HFFc6 (cell line): ENCODE data around the gene KIRREL3. TPM values are rescaled to one million over a fixed set of nuclear protein-coding genes. Genes with fewer than 3 reads are reported as not detected.

ENCODE experiments used
- DNase-seq: peaks from one replicate; pipeline ENCODE4 v3.0.0-alpha.2; 2018
- H3K27ac Mint-ChIP-seq: 2 replicates; pipeline ENCODE4 v1.8.0; 2020; ENCODE audit warnings: mild to moderate bottlenecking, mixed read lengths
- H3K27me3 Mint-ChIP-seq: 2 replicates; pipeline ENCODE4 v1.8.0; 2021; ENCODE audit warnings: mild to moderate bottlenecking, moderate library complexity, mixed read lengths; ENCODE audit not compliant: insufficient read depth
- H3K36me3 Mint-ChIP-seq: 2 replicates; pipeline ENCODE4 v1.8.0; 2021; ENCODE audit warnings: low read depth, mixed read lengths
- H3K4me1 Mint-ChIP-seq: 2 replicates; pipeline ENCODE4 v1.8.0; 2020; ENCODE audit warnings: low read depth, mixed read lengths
- H3K4me3 Mint-ChIP-seq: 2 replicates; pipeline ENCODE4 v1.8.0; 2020; ENCODE audit warnings: mild to moderate bottlenecking, moderate library complexity, mixed read lengths
- H3K9me3 Mint-ChIP-seq: 2 replicates; pipeline ENCODE4 v1.8.0; 2020; ENCODE audit warnings: mild to moderate bottlenecking, mixed read lengths
- total RNA-seq, 6 experiments: library from RNA; stranded (reverse); fragmentation: NEBNext Ultra II Directional; extraction: Animal tissue kit (Norgen Biotek cat#: 25700); gene quantifications; 2 replicates in 1 of 6; 3 replicates in 5 of 6; pipeline ENCODE4 v1.2.3, GENCODE V29; 2021
- TF ChIP-seq, protein P1 (sequence below): fragments of 200-600 bp; sonication (generic); IDR thresholded peaks from 2 replicates; pipeline ENCODE4 v1.5.0; 2021; ENCODE audit warnings: antibody characterized with exemption, mild to moderate bottlenecking

Gene KIRREL3
- total RNA-seq, 6 experiments from 2014 or later, result 22.2 to 38.2 (median 33.2) TPM

DNA sequence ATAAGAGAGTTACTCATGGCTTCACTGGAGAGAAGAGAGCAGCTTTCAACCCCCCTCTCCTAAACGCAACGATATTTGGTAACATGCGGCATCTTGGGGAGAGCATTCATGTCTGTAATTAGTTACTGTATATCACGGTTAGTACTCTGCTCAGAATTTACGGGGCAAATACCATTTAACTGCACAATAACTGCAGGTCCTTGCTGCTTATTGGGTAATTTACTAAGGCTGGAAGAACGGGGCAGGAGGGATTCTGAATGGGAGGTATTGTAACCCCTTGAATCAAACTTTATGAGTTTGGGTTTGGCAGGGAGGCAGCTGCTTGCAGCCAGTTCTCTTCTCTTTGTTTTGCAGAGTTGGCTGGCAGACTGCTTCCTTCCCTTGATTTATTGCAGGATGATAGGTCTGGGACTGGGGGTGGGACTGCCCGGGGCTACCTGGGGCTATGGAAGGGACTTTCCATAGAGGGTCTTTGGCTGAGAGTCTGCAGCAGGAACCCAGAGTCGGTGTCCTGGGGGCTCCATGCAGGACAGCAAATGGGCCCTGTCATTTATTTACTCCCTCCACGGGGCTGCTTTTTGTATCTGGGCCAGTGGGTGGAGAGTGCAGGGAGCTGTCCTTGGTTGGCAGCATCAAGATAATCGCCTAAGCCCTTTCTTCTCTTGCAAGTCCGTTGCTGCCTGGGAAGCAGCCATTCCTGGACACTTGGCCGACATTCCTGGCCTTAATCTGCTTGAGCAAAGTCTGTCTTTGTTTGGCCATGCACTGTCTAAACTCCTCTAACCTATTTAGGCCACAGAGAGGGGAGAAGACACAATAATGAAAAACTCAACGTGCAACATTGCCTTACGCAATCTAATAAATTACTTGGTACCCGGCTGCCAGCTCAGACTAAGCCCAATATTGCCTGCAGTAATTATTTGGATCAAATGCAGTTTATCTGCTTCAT, 456.2 kb downstream of the KIRREL3 start:
- Mint-ChIP-seq H3K27me3 (peaks cover 5% of the 10 kb centered on the region), H3K4me3 (no peak overlapping the region), H3K9me3 (no peaks in the 10 kb centered on the region), H3K27ac (no peak overlapping the region), H3K4me1 (peaks cover 66% of the 10 kb centered on the region), H3K36me3 (peaks cover 4% of the 10 kb centered on the region; the same call in 1 of the 2 replicates)
- TF ChIP-seq, protein P1, sequence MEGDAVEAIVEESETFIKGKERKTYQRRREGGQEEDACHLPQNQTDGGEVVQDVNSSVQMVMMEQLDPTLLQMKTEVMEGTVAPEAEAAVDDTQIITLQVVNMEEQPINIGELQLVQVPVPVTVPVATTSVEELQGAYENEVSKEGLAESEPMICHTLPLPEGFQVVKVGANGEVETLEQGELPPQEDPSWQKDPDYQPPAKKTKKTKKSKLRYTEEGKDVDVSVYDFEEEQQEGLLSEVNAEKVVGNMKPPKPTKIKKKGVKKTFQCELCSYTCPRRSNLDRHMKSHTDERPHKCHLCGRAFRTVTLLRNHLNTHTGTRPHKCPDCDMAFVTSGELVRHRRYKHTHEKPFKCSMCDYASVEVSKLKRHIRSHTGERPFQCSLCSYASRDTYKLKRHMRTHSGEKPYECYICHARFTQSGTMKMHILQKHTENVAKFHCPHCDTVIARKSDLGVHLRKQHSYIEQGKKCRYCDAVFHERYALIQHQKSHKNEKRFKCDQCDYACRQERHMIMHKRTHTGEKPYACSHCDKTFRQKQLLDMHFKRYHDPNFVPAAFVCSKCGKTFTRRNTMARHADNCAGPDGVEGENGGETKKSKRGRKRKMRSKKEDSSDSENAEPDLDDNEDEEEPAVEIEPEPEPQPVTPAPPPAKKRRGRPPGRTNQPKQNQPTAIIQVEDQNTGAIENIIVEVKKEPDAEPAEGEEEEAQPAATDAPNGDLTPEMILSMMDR, result no peak
- DNase-seq, result no peak

DNA sequence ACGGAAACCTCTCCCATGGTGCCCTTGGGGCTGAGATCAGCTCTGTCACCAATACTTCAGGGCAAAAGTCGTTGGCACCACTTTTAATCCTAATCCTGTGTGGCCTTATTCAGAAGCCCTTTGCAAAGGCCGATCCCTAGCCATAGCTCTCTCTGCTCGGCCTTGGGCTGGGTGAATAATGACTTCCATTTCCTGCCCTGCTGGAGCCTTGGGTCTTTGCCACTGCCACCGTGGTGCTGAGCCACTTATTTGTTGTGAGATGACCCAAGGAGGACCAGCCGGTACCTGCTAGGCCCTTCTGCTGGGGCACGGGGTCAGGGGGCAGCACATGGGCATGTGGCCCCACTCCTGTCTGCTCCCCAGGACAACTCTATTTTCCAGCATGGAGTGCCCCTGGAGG, 456.9 kb downstream of the KIRREL3 start:
- TF ChIP-seq, protein P1, result no peak
- no peak for DNase-seq
- Mint-ChIP-seq H3K27me3 (peaks cover 5% of the 10 kb centered on the region), H3K9me3 (no peaks in the 10 kb centered on the region), H3K4me1 (peaks cover 63% of the 10 kb centered on the region), H3K4me3 (no peak overlapping the region), H3K36me3 (peaks cover 8% of the 10 kb centered on the region; the same call in 1 of the 2 replicates), H3K27ac (no peak overlapping the region)

DNA sequence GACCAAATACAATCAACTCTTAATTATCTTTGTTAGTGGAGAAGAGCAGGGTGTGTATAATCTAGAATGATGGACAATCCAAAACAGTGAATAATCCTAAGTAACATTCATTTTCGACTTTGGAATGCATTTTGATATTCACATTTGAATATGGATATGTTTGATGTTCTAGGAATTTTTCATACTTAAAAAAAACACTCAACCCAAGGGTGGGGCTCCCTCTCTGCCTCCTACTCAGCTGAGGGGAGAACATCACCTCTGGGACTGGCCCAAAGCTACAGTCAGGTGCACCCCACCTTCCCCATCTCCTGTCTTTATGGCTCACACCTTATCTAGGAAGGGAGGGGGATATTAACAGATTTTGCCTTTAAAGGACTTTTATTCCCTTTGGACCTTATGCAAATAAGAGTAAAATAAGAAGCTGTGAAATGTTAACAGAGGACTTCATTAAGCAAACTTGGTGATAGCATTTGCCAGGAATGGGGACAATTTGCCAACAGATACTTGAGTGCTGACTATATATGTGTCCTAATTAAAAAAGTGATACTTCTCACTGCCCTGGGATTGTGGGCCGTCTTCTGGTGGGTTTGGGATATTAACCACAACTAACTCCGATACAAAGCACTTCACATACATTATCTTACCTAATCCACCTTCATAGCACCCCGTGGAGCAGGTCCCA, 458.1 kb downstream of the KIRREL3 start:
- Mint-ChIP-seq H3K9me3 (no peaks in the 10 kb centered on the region), H3K36me3 (peaks cover 8% of the 10 kb centered on the region; the same call in 1 of the 2 replicates), H3K4me1 (peaks cover 58% of the 10 kb centered on the region), H3K27me3 (peaks cover 1% of the 10 kb centered on the region), H3K4me3 (no peak overlapping the region), H3K27ac (no peak overlapping the region)
- TF ChIP-seq, protein P1, result no peak
- DNase-seq, result no peak

DNA sequence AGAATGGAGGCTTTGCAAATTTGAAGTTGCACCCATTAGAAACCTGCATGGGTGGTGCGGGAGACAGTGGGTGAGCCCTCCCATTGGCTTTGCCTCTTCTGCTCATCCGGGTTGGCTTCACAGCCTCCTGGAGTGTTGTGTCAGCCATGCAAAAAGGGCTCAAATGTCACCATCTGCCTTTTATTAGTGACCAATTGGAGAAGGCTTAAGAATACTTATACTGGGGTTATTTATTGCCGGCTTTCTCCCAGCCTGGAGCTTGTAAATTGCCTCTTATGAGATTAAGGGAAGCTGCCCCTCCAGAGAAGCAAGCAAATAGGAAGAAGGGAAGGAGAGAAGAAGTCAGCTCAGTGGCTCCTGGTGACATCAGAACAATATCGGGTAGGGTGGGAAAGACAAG, 462.5 kb downstream of the KIRREL3 start:
- TF ChIP-seq, protein P1, result no peak
- H3K4me3 Mint-ChIP-seq, result no peak overlapping the region
- H3K27ac Mint-ChIP-seq, result no peak overlapping the region
- no peaks in the 10 kb centered on the region for H3K9me3 Mint-ChIP-seq
- peaks cover 14% of the 10 kb centered on the region; the same call in 1 of the 2 replicates for H3K36me3 Mint-ChIP-seq
- DNase-seq, result no peak
- peaks cover 22% of the 10 kb centered on the region for H3K4me1 Mint-ChIP-seq
- H3K27me3 Mint-ChIP-seq, result peaks cover 4% of the 10 kb centered on the region

DNA sequence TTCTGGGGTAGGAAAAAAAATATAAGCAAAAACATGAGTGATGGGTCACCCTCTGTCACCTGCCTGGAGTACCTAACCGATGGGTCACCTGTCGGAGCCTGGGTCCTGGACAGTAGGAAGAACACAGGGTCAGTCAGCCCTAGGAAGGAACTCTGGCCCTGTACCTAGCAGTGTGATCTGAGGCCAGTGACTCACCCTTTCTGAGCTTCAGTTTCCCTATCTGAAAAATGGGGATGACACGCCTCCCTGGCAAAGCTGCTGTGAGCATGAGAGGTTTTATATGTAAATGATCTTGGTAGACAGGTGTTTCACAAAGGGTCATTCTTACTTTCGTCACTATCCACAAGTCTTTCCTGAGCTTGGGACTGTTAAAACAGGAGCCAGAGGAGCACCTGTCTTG, 463.1 kb downstream of the KIRREL3 start:
- Mint-ChIP-seq H3K27ac (no peak overlapping the region; the same call in 1 of the 2 replicates), H3K4me3 (no peak overlapping the region), H3K36me3 (peaks cover 14% of the 10 kb centered on the region; the same call in 1 of the 2 replicates), H3K4me1 (peaks cover 16% of the 10 kb centered on the region), H3K9me3 (no peaks in the 10 kb centered on the region), H3K27me3 (peaks cover 4% of the 10 kb centered on the region)
- TF ChIP-seq, protein P1, result no peak
- DNase-seq, result no peak
